ENCODE measurements around the gene MTG1.
"Not testable (repeated sequence)": the region's sequence is repeated elsewhere in the genome, so short reads cannot be mapped to it uniquely, and the experiment has no call there.

The MTG1 gene

DNA sequence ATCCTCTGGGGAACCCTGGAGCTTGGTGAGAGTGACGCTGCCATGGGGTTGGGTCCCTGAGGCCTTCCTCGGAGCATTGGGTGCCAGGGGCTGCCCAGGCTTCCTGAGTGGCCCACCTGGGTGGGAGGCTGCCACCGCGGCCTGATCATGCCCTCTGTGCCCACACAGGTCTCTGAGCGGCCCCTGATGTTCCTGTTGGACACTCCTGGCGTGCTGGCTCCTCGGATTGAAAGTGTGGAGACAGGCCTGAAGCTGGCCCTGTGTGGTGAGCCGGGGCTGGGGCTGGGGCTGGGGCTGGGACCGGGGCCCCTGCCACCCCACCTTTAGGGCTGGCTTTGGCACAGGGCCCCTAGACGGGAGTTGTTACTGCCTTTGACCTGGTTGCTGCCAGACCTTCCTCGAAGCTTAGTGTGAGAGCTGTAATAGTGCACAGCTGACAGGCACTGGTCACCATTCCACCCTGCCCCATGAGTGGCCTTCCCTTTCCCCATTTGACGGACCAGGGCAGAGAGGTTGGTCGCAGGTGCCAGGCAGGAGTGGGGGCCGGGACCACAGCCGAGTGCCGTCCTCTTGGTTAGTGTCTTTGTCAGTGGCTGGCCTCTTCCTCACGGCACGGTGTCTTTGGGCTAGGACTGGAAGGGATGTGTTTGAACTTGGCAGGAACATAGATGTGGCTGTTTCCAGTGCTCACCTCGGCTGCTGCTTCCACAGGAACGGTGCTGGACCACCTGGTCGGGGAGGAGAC, 8.2 kb downstream of the MTG1 start:
- no peak for DNase-seq

DNA sequence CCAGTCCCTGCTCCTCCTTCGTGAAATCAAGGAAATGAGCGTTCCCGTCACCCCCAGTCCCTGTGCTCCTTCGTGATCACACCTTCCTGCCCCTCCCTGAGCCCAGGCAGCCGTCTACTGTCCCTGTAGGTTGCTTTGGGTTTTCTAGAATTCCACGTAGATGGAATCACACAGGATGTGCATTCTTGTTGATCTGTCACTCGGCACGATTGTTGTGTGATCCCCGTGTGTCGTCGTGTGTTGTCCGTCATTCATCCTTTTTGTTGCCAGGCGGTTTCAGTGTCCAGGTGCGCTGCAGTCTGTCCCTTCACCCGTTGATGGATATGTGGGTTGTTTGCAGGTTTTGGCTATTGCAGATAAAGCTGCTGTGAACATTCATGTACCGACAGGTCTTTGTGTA, 9.4 kb downstream of the MTG1 start:
- no peak for DNase-seq

DNA sequence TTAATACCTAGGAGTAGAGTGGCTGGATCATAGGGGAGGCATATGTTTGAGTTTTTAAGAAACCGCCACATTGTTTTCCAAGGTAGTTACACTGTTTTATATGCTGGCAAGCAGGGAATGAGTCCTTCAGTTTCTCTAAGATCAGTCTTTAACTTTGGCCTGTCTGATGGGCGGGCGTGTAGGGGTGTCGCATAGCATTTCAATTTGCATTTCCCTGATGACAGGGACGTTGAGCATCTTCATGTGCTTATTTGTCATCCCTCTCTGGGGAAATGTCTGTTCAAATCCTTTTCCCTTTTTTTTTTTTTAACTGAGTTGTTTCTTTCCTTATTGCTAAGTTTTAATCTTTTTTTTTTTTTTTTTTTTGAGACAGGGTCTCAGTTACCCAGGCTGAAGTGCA, 9.8 kb downstream of the MTG1 start:
- no peak for DNase-seq

DNA sequence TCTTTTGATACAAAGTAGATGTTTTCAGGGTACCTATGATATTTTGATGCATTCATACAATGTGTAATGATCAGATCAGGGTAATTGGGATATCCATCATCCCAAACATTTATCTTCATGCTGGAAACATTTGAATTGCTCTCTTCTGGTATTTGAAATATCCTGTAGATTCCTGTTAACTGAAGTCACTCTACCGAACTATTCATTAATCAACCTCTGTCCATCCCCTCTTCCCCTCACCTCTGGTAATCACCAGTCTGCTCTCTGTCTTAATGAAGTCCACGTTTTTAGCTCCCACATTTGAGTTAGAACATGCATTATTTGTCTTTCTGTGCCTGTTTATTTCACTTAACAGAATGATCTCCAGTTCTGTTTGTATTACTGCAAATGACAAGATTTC, 11.3 kb downstream of the MTG1 start:
- DNase-seq, result peak in 1 of 2 experiments; percentile 5

DNA sequence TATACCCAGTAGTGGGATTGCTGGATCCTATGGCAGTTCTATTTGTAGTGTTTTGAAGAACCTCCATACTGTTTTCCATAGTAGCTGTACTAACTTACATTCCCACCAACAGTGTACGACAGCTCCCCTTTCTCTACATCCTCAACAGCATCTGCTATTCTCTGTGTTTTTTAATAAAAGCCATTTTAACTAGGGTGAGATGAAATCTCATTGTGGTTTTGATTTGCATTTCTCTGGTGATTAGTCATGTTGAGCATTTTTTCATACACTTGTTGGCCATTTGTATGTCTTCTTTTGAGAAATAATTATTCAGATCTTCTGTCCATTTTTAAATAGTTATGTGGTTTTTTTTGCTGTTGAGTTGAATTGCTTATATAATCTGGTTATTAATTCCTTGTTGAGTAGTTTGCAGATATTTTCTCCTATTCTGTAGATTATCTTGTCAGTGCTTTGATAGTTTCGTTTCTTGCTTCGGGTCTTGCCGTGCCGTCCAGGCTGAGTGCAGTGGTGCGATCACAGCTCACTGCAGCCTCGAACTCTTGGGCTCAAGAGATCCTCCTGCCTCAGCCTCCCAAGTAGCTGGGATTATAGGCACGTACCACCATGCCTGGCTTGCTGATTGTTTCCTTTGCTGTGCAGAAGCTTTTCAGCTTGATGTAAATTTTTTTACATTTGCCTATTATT, 12.0 kb downstream of the MTG1 start:
- DNase-seq, result no peak

DNA sequence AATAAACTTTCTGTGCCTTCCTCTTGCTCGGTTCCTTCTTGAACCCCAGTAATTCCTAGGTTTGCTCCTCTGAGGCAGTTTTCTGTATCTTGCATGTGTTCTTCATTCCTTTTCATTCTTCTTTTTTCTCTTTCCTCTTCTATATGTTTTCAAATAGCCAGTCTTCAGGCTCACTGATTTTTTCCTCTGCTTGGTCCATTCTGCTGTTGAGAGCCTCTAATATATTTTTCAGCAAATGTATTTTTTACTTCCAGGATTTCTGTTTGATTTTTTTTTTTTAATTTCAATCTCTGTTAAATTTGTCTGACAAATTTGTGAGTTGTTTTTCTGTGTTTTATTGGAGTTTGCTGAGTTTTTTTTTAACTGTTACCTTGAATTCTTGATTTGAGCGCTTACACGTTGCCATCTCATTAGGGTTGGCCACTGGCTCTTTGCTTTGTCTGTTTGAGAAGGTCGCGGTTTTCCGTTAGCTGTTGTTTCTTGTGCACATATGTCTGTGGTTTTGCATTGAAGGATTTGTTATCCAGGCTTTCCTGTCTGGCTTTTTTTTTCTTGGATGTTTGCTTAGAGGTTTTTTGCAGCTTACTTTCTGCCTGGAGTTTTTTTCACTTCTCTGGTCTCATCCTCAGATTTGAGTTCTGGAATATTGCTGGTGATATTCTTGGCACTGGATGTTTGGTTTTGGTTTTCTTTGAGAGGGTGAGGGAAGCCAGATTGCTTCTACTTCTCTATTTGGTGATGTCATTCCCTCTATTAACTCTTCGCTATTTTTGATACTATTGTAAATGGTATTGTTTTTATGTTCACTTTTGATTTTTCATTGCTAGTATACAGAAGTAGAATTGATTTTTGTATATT, 17.8 kb downstream of the MTG1 start:
- no peak for DNase-seq

DNA sequence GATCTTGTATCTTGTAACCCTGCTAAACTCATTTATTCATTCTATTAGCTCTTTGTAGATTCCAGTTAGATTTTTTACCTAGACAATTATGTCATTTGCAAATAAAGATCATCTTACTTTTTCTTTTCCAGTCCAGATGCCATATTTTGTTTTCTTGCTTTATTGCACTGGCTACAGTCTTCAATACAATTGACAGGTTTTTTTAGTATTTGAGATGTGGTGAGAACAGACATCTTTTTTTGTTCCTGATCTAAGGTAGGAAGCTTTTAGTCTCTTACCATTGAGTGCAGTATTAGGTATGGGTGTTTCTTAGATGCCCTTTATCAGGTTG, 18.4 kb downstream of the MTG1 start:
- no peak for DNase-seq

DNA sequence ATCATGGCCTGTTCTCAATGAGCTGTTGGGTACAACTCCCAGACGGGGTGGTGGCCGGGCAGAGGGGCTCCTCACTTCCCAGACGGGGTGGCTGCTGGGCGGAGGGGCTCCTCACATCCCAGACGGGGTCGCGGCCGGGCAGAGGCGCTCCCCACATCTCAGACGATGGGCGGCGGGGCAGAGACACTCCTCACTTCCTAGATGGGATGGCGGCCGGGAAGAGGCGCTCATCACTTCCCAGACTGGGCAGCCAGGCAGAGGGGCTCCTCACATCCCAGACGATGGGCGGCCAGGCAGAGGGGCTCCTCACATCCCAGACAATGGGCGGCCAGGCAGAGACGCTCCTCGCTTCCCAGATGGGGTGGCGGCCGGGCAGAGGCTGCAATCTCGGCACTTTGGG, 20.4 kb downstream of the MTG1 start:
- not testable (repeated sequence) for DNase-seq

DNA sequence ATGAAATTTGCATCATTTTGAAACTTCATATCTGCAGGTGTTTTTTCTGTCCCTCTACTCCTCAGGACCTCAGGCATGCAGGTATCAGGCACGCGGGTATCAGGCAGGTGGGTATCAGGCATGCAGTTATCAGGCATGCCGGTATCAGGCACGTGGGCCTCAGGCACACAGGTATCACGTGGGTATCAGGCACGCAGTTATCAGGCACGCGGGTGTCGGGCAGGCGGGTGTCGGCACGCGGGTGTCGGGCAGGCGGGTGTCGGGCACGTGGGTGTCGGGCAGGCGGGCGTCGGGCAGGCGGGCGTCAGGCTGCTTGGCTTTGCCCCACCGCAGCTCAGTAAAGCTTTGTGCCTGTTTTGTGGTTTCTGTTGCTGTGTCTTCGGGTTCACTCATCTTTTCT, 21.8 kb downstream of the MTG1 start:
- no peak for DNase-seq

DNA sequence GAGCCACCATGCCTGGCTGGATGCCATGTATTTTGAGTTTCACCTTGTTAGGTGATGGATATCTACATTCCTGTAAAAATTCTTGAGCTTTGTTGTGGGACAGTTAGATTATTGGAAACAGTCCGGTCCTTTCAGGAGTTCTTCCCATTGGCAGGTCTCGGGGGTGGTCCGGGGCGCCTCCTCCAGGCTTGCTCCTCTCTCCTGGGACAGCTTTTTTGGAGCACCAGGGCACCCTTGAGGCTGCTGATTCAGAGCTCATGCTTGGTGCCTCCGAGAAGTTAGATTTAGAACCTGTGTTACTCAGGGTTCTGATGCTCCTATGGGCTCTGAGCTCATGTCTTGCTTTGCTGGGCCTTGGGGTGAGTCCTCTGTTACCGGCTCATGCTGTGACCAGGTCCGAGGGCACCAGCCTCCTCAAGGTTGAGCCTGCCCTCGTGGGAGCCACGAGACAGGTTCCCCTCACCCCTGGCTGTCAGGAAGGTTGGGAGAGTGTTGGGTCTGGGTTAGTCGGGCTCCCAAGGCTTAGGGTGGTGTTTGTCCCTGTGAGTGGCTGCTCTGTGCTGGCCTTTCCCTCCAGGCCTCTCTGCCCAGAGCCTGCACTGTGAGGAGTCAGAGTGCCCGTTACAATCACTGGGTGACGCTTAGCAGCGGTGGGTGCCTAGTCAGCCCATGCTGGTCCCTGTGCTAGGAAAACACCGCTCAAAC, 24.5 kb downstream of the MTG1 start:
- no peak for DNase-seq

DNA sequence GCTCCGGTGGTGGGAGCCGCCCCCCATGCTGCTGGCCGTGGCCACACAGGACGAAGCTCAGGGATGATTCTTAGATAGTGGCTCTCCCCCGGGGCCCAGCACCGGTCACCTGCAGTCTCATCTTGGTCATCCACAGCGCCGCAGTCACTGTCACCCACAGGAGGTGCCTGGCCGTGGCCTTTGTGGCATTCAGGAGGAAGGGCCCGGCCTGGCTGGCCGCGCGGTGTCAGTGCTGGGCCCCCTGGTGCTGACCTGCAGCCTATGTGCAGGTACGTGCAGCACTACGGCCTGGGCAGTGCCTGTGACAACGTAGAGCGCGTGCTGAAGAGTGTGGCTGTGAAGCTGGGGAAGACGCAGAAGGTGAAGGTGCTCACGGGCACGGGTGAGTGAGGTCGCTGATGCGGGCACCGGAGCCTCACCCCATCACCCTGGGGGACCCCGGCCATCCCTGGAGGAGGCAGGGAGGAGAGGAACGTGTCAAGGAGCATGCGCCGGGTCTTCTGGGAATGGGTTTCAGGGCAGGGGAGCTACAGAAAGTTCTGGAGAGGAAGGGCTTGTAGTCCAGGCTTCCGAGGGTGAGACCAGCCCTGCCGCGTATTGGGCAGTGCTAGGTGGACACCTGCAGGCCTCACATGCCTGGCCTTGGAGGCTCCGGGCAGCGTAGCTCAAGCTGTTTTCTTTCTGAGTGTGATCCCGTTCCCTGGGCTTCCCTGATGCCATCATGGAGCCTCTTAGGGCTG, 25.4 kb downstream of the MTG1 start:
- no peak for DNase-seq

DNA sequence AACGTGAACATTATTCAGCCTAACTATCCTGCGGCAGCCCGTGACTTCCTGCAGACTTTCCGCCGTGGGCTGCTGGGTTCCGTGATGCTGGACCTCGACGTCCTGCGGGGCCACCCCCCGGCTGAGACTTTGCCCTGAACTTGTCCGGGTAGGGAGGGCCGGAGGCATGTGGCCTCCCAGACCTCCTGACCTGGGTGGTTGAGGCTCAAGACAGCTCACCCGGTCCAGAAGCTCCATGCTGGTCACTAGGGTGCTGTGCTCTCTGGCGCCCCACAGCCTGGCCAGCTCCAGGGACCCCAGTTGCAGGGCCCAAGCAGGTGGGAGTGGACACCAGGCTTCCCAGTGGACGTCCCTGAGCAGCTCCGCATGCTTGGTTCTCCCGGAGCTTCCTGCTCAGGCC, 26.1 kb downstream of the MTG1 start:
- DNase-seq, result no peak

DNA sequence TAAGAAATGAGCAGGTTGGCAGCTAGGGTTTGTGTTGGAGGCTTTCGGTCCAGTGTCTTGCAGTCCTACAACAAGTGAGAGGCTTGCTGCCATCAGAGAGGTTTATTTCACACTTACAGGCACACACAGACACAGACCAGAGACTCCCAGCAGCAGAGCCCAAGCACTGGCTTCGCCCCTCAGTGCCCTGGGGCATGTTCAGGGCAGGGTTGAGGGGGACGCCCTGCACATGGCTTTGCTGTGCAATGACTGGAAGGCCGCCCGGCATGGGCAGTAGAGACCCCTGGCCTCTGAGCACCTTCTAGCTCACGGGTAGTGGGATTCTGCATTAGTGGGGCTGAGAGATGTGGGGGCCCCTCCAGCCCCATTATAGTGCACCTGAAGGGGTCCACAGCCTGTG, 26.6 kb downstream of the MTG1 start:
- DNase-seq, result no peak

DNA sequence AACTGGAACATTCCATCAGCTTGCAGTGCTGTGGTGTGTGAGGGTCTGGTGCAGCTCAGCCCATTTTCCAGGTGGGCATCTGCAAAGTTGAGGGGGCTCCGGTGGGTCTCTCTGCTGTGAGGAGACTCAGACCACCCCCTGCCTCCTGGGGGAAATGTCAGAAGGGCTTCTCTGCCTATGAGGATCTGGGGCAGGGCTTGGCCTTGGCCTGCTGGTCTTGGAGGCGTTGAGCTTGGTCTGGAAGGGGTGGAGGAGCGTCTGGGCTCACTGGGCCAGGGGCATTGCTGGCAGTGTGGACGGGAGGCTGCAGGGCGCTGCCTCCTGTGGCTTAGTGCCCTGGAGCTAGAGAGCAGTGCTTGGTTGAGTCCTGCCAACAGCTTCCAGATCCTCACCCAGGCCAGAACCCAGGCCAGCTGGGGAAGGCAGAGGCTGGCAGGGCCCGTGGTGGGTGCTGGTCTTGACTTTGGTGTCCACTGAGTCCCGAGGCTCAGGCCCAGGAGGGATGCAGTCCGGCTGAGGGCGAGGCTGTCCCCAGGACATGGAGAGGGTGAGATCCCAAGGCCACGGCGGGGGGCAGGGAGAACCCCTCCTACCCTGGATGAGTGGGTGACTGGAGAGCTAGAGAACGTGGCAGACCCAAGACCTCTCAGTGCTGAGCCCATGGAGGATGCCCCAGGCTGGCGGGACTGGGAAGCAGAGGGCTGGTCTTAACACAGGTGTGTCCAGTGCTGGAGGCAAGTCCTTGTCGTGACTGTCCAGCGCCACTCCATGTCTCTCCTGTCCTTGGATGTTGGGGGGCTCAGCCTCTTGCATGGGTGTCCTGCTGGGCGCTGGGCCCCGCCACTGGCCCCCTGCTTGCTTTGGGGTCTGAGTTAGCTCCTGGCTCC, 27.6 kb downstream of the MTG1 start:
- no peak for DNase-seq

DNA sequence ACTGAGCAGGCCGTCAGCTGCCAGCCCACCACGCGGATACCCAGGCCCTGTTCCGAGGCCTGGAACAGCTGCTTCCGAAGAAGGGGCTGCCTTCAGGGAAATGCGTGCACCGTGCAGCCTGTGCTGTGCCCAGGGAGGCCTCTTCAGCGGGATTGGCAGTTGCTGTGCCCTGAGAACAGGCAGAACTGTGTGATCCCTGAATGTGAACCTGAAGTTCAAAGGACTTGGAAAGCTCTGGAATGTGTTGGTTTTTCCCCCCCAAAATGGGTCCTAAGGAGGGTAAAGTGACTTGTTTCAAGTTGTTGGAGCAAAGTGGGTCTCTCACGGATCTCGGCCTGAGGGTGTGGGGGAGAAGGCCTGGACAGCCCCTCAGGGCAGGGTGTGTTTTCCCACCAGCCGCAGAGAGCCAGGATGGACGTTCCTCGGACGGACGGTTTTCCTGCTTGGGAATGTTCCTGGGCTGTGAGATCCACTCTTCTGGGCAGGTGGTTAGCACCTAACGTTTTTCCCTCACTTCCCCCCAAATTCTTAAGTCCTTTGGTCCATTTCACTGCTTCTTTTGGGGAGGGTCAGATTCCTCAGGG, 28.4 kb downstream of the MTG1 start:
- no peak for DNase-seq

DNA sequence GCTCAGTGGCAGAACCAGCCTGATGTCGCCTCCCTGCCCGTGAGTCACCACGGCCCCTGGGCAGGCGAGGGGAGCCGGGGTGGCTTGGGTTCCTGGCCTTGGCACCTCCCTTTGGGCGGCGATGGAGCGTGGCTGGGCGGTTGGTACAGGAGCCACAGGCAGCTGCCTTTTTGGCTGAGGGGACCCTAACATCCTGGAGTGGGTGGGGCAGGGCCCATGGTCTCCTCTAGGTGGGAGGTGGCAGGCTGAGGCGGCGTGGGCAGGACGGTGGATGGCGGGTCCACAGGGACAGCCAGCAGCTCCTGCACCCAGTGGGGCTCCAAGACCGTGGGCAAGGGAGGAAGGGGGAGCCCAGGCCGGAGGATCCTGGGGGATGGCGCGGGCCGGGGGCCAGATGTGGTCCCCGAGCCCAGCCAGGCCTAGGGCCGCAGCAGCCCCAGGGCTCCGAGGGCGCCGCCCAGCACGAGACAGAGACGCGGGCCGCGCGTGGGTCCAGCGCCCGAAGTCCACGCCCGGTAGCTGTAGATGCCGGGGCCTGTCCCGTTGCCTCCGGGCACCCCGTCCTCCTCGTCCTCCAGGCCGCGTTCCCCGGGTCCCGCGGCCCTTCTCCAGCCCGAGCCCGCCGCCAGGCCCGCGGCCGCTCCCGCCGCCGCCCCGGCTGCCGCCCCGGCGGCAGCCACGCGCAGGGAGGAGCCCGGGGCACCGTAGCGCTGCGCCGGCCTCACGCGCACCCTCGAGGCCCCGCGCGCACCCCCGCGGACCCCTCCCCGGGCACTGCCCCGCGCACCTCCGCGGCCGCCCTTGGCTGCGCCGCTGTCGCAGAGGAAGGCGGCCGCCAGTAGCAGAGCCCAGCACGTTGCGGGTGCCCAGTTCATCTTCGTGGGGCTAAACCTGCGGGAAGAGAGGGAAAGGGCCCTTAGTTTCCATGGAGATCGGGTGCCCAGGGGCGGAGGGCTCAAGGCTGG, 29.1 kb downstream of the MTG1 start:
- no peak for DNase-seq

DNA sequence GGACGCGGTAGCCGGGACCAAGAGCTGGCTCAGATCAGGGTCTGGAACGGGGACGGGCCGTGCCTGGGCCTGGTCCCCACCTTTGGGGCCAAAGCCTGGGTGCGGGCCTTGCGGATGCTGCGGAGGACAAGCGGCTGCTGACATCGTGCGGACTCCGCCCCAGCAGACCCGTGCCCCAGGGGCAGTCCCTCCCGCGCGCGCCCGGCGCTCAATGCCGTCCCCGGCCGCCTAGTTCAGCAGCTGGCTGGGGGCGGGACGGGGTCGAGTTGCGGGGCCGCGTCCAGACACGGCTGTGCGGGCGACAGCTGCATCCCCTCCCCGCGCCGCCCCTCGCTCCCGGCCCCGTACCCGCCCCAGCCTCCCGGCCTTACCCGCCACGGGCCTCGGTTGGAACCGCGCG, 30.1 kb downstream of the MTG1 start:
- DNase-seq, result not testable (repeated sequence)

DNA sequence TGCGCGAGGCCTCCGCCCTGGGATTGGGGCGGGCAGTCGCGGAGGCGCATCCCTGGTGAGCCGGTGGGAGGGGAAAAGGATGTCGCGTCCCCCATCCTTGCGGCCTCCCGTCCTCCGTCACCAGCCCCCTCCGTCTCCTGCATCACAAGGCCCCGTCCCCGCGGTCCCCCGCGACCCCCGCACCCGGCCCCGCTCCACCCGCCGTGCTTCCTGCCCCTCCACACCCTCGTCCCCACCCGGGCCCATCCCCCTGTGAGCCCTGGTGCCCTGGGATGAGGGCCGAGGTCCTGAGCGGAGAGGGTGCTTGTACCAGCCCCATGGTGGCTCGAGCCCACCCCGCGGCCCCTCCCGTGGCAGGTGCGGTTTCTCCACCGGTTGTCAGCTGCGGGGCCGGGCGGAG, 30.6 kb downstream of the MTG1 start, which contains the start of gene SPRN:
Gene SPRN (minus strand): TSS at position 25 of the 400 bp plus-strand sequence. CDS start 944 bp downstream, outside the sequence.
- DNase-seq, result not testable (repeated sequence)

DNA sequence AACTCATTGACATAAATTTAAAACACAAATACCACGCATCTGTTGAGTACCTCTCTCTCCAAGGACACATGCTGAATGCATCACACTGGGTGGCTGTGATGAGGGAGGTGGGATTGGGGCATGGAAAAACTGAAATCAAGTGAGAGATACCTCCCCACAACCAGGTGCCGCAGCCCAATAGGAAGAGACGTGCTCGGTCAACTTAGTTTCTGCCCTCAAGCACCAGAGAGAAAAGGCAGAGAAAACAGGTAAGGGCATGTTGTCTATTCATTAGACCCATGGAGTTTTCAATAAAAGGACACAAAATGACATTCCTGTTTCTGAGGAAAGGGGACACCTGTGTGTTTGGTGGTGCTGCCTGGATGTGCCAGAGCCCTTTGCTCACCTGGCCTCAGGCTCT, 35.6 kb downstream of the MTG1 start:
- not testable (repeated sequence) for DNase-seq
